HepG2 (cell line): ENCODE measurements around the gene ORMDL3. TPM values are rescaled to one million over a fixed set of nuclear protein-coding genes. Genes with fewer than 3 reads are reported as not detected.
A peak's percentile ranks its signal among the peaks of the same experiment; 100 is the strongest.

Experiments used
- DPF2 ChIP-seq: sonication (generic); formaldehyde crosslinking; IDR thresholded peaks from 2 replicates; pipeline ENCODE4 v1.4.0; 2020; ENCODE audit warnings: mild to moderate bottlenecking, low read depth, missing genetic modification reagents, borderline replicate concordance
- GTF2F1 ChIP-seq: fragments of 150-350 bp; IDR thresholded peaks from 2 replicates; pipeline ENCODE4 v1.6.1; 2014; ENCODE audit warnings: low read length
- LRRFIP1 ChIP-seq: sonication (generic); formaldehyde crosslinking; conservative IDR thresholded peaks from 2 replicates; pipeline ENCODE4 v1.4.0; 2020; ENCODE audit warnings: missing genetic modification reagents
- MTERF4 ChIP-seq: sonication (generic); formaldehyde crosslinking; IDR thresholded peaks from 2 replicates; pipeline ENCODE4 v1.8.0; 2023; ENCODE audit warnings: mild to moderate bottlenecking, missing genetic modification reagents
- PCBP1 ChIP-seq: fragments of 200-400 bp; formaldehyde crosslinking; IDR thresholded peaks from 2 replicates; pipeline ENCODE4 v1.6.1; 2017; ENCODE audit warnings: mild to moderate bottlenecking, low read depth, low read length, borderline replicate concordance
- REST ChIP-seq, 2 experiments: IDR thresholded peaks; 2 replicates each; pipeline ENCODE4 v1.6.1; 2011 to 2012; ENCODE audit warnings: low read length in 2 of 2, borderline replicate concordance in 1 of 2, low read depth in 1 of 2, mild to moderate bottlenecking in 1 of 2, moderate library complexity in 1 of 2
- RXRA ChIP-seq: sonication (generic); formaldehyde crosslinking; IDR thresholded peaks from 2 replicates; pipeline ENCODE4 v1.5.1; 2020; ENCODE audit warnings: missing genetic modification reagents
- SIX1 ChIP-seq: sonication (generic); formaldehyde crosslinking; IDR thresholded peaks from 2 replicates; pipeline ENCODE4 v1.4.0; 2020; ENCODE audit warnings: missing genetic modification reagents, borderline replicate concordance
- SKI ChIP-seq: fragments of 450-650 bp; IDR thresholded peaks from one replicate; pipeline ENCODE4 v1.6.1; 2018; ENCODE audit warnings: mild to moderate bottlenecking; ENCODE audit not compliant: partially characterized antibody
- SMARCC2 ChIP-seq: fragments of 450-650 bp; IDR thresholded peaks from 2 replicates; pipeline ENCODE4 v1.6.1; 2017; ENCODE audit warnings: antibody characterized with exemption, mild to moderate bottlenecking
- SYNCRIP ChIP-seq: fragments of 200-400 bp; formaldehyde crosslinking; IDR thresholded peaks from 2 replicates; pipeline ENCODE4 v1.6.1; 2018; ENCODE audit warnings: mild to moderate bottlenecking, low read depth, low read length; ENCODE audit not compliant: insufficient read depth
- ZBTB10 ChIP-seq: sonication (generic); formaldehyde crosslinking; IDR thresholded peaks from 2 replicates; pipeline ENCODE4 v1.4.0; 2020; ENCODE audit warnings: missing genetic modification reagents, borderline replicate concordance
- ZMYM4 ChIP-seq: sonication (generic); formaldehyde crosslinking; IDR thresholded peaks from 2 replicates; pipeline ENCODE4 v1.8.1; 2023; ENCODE audit warnings: mild to moderate bottlenecking, missing genetic modification reagents
- ZNF282 ChIP-seq: fragments of 450-650 bp; IDR thresholded peaks from 2 replicates; pipeline ENCODE4 v1.6.1; 2018; ENCODE audit not compliant: partially characterized antibody
- ZNF562 ChIP-seq: sonication (generic); formaldehyde crosslinking; IDR thresholded peaks from 2 replicates; pipeline ENCODE4 v1.8.0; 2022; ENCODE audit warnings: missing genetic modification reagents, borderline replicate concordance
- ZNF605 ChIP-seq: sonication (generic); formaldehyde crosslinking; IDR thresholded peaks from 2 replicates; pipeline ENCODE4 v1.8.0; 2022; ENCODE audit warnings: mild to moderate bottlenecking, missing genetic modification reagents
- ZNF691 ChIP-seq: sonication (generic); formaldehyde crosslinking; IDR thresholded peaks from 2 replicates; pipeline ENCODE4 v1.4.0; 2020; ENCODE audit warnings: missing genetic modification reagents, low read depth, mild to moderate bottlenecking, borderline replicate concordance
- ZNF740 ChIP-seq: sonication (generic); formaldehyde crosslinking; IDR thresholded peaks from 2 replicates; pipeline ENCODE4 v1.4.0; 2020; ENCODE audit warnings: missing genetic modification reagents
- polyA plus RNA-seq, 8 experiments: library from polyadenylated mRNA; depleted of rRNA in 3 of 8; stranded (reverse) in 7 of 8; unstranded in 1 of 8; fragments of >200 nt; fragmentation: Illumina TruSeq in 4 of 8; extraction: Trizol in 4 of 8; gene quantifications; 2 replicates each; pipeline versions ENCODE4 v1.2.1 to v1.2.3, GENCODE V29; 2011 to 2016; ENCODE audit warnings: low read depth in 4 of 8, missing spikeins in 1 of 8, mixed read lengths in 1 of 8; ENCODE audit not compliant: insufficient read depth in 1 of 8
- total RNA-seq, 5 experiments: library from RNA; depleted of rRNA; stranded (reverse); fragments of >200 nt; fragmentation: Illumina TruSeq; extraction: Trizol; gene quantifications; 2 replicates each; pipeline ENCODE4 v1.2.3, GENCODE V29; 2016; ENCODE audit warnings: low read depth in 1 of 5

ORMDL3 gene
- total and polyA plus RNA-seq, 2 of the 13 experiments (the other 11 are each of a cell fraction or from before 2014, with no cell fraction given), result 181 to 384 TPM

- TF ChIP-seq MTERF4 (no peak), RXRA (peak; percentile 97), ZNF605 (CRISPR knock-in tag) (peak; percentile 85), PCBP1 (peak; percentile 38; the same call in 1 of the 2 replicates), ZNF282 (no peak), REST (IDR thresholded peaks at IDR 0.05; ENCODE audit: borderline replicate concordance in 1 of 2, low read depth in 1 of 2, low read length in 2 of 2) (no peak), ZNF740 (CRISPR knock-in tag) (no peak; the same call in 1 of the 2 replicates), ZBTB10 (CRISPR knock-in tag) (no peak), SKI (no peak), SYNCRIP (no peak), DPF2 (CRISPR knock-in tag) (no peak), SIX1 (no peak; the same call in 1 of the 2 replicates), ZNF691 (no peak; the same call in 1 of the 2 replicates), SMARCC2 (no peak), GTF2F1 (no peak), ZNF562 (CRISPR knock-in tag) (no peak), LRRFIP1 (CRISPR knock-in tag) (no peak), ZMYM4 (CRISPR knock-in tag) (peak; percentile 10; the same call in 1 of the 2 replicates)
These were observed 757 bp downstream of the ORMDL3 start (continued) for GRCh38 chr17:39926588-39927100.
